GM23338 (cell line): ENCODE results near the gene SERPINA1. TPM values are rescaled to one million over a fixed set of nuclear protein-coding genes. Genes with fewer than 3 reads are reported as not detected.

ENCODE experiments used
- ATAC-seq: fragments of 200-7000 bp; cut with Tn5 transposase; 3 replicates; pipeline ENCODE4 v1.9.1; 2020
- DNase-seq: peaks from one replicate; pipeline ENCODE4 v3.0.0-alpha.2; 2015; ENCODE audit warnings: low spot score
- H2AFZ ChIP-seq: fragments of 200-600 bp; sonication (generic); 2 replicates; pipeline ENCODE4 v1.8.0; 2016; ENCODE audit warnings: antibody characterized with exemption, mild to moderate bottlenecking, moderate library complexity
- H3F3A ChIP-seq: fragments of 200-600 bp; sonication (generic); replicated peaks from 2 replicates; pipeline ENCODE4 v1.8.0; 2017; ENCODE audit warnings: antibody characterized with exemption, mixed run types, low read depth
- H3K27ac ChIP-seq: fragments of 200-600 bp; sonication (generic); 2 replicates; pipeline ENCODE4 v1.6.1; 2016; ENCODE audit warnings: low read depth
- H3K27me3 ChIP-seq: fragments of 200-600 bp; sonication (generic); 2 replicates; pipeline ENCODE4 v1.8.0; 2016; ENCODE audit warnings: mild to moderate bottlenecking, mixed run types, moderate library complexity; ENCODE audit not compliant: insufficient read depth
- H3K36me3 ChIP-seq: fragments of 200-600 bp; sonication (generic); 2 replicates; pipeline ENCODE4 v1.8.0; 2016; ENCODE audit warnings: mild to moderate bottlenecking; ENCODE audit not compliant: insufficient read depth
- H3K4me1 ChIP-seq: fragments of 200-600 bp; sonication (generic); 2 replicates; pipeline ENCODE4 v1.8.0; 2016; ENCODE audit warnings: mild to moderate bottlenecking, moderate library complexity; ENCODE audit not compliant: insufficient read depth
- H3K4me2 ChIP-seq: fragments of 200-600 bp; sonication (generic); 2 replicates; pipeline ENCODE4 v1.7.1; 2017; ENCODE audit warnings: mixed run types
- H3K4me3 ChIP-seq: fragments of 200-600 bp; sonication (generic); 2 replicates; pipeline ENCODE4 v1.6.1; 2016; ENCODE audit warnings: mixed run types
- H3K79me2 ChIP-seq: fragments of 200-600 bp; sonication (generic); replicated peaks from 2 replicates; pipeline ENCODE4 v1.8.0; 2017; ENCODE audit warnings: mild to moderate bottlenecking; ENCODE audit not compliant: insufficient read depth
- H3K9me2 ChIP-seq: fragments of 200-600 bp; sonication (generic); 2 replicates; pipeline ENCODE4 v1.8.0; 2017; ENCODE audit not compliant: insufficient read depth
- H4K20me1 ChIP-seq: fragments of 200-600 bp; sonication (generic); replicated peaks from 2 replicates; pipeline ENCODE4 v1.8.0; 2017; ENCODE audit warnings: mild to moderate bottlenecking; ENCODE audit not compliant: insufficient read depth
- H3K27ac Mint-ChIP-seq: 2 replicates; pipeline ENCODE4 v1.8.0; 2020; ENCODE audit warnings: inconsistent platforms, mild to moderate bottlenecking, moderate library complexity, mixed read lengths
- H3K27me3 Mint-ChIP-seq: 3 replicates; pipeline ENCODE4 v1.8.0; 2022; ENCODE audit warnings: low read depth, mild to moderate bottlenecking, moderate library complexity, mixed read lengths, inconsistent platforms; ENCODE audit not compliant: insufficient read depth, poor library complexity
- H3K36me3 Mint-ChIP-seq: 3 replicates; pipeline ENCODE4 v1.8.0; 2021; ENCODE audit warnings: low read depth, mild to moderate bottlenecking, inconsistent platforms, moderate library complexity, mixed read lengths
- H3K4me1 Mint-ChIP-seq: 3 replicates; pipeline ENCODE4 v1.8.0; 2020; ENCODE audit warnings: mild to moderate bottlenecking, inconsistent platforms, mixed read lengths
- H3K4me3 Mint-ChIP-seq: 3 replicates; pipeline ENCODE4 v1.8.0; 2021; ENCODE audit warnings: moderate library complexity, mild to moderate bottlenecking, inconsistent platforms, mixed read lengths
- H3K9me3 Mint-ChIP-seq: 3 replicates; pipeline ENCODE4 v1.8.0; 2020; ENCODE audit warnings: moderate library complexity, mild to moderate bottlenecking, inconsistent platforms, mixed read lengths
- CREB1 ChIP-seq: fragments of 250-450 bp; sonication (Bioruptor Pico); IDR thresholded peaks from 2 replicates; pipeline ENCODE4 v1.5.0; 2020; ENCODE audit warnings: low read depth, mild to moderate bottlenecking, moderate library complexity
- EZH2 ChIP-seq: fragments of 200-600 bp; sonication (generic); IDR thresholded peaks from one replicate; pipeline ENCODE4 v1.8.0; 2017; ENCODE audit warnings: antibody characterized with exemption, mild to moderate bottlenecking, low read depth; ENCODE audit not compliant: unreplicated experiment
- EZH2phosphoT487 ChIP-seq: fragments of 200-600 bp; sonication (generic); IDR thresholded peaks from one replicate; pipeline ENCODE4 v1.8.1; 2018; ENCODE audit warnings: antibody characterized with exemption; ENCODE audit not compliant: unreplicated experiment
- JUNB ChIP-seq: IDR thresholded peaks from one replicate; pipeline ENCODE4 v1.6.1; 2016; ENCODE audit warnings: antibody characterized with exemption; ENCODE audit not compliant: unreplicated experiment
- NANOG ChIP-seq: IDR thresholded peaks from 2 replicates; pipeline ENCODE4 v1.6.1; 2016; ENCODE audit warnings: antibody characterized with exemption, borderline replicate concordance
- POLR2AphosphoS5 ChIP-seq: IDR thresholded peaks from 2 replicates; pipeline ENCODE4 v1.6.1; 2016; ENCODE audit warnings: antibody characterized with exemption, low read depth
- REST ChIP-seq: IDR thresholded peaks from one replicate; pipeline ENCODE4 v1.6.1; 2018; ENCODE audit warnings: antibody characterized with exemption; ENCODE audit not compliant: unreplicated experiment
- STAT1 ChIP-seq: IDR thresholded peaks from one replicate; pipeline ENCODE4 v1.6.1; 2016; ENCODE audit warnings: antibody characterized with exemption; ENCODE audit not compliant: unreplicated experiment
- ZNF114 ChIP-seq: fragments of 250-450 bp; sonication (Bioruptor Pico); IDR thresholded peaks from 2 replicates; pipeline ENCODE4 v1.5.0; 2020; ENCODE audit warnings: mild to moderate bottlenecking, moderate library complexity
- ZNF331 ChIP-seq: fragments of 250-450 bp; sonication (Bioruptor Pico); IDR thresholded peaks from 2 replicates; pipeline ENCODE4 v1.5.0; 2020; ENCODE audit warnings: low read depth, mild to moderate bottlenecking, moderate library complexity
- ZNF462 ChIP-seq: fragments of 250-450 bp; sonication (Bioruptor Pico); IDR thresholded peaks from 2 replicates; pipeline ENCODE4 v1.5.0; 2020; ENCODE audit warnings: mild to moderate bottlenecking, moderate library complexity
- polyA plus RNA-seq: library from polyadenylated mRNA; unstranded; fragments of >200 nt; fragmentation: Nextera tagmentation; extraction: Ambion mirVana; gene quantifications from 2 replicates; pipeline ENCODE4 v1.2.1, GENCODE V29; 2016
- total RNA-seq: library from RNA; depleted of rRNA; stranded (reverse); fragments of >200 nt; shearing (Covaris generic); gene quantifications from 2 replicates; pipeline ENCODE4 v1.2.3, GENCODE V29; 2014
- TF ChIP-seq, protein P1 (sequence below), 2 experiments: fragments of 200-600 bp in 1 of 2; sonication (generic) in 1 of 2; conservative IDR thresholded peaks; 2 replicates each; pipeline versions ENCODE4 v1.5.1 to v1.6.1; 2016 to 2017; ENCODE audit warnings: antibody characterized with exemption in 2 of 2, low read depth in 2 of 2, mild to moderate bottlenecking in 2 of 2, moderate library complexity in 1 of 2
- TF ChIP-seq, protein P2 (sequence below): IDR thresholded peaks from 2 replicates; pipeline ENCODE4 v1.6.1; 2016; ENCODE audit warnings: antibody characterized with exemption

Gene SERPINA1
- total and polyA plus RNA-seq, 2 experiments from 2014 or later: not detected

DNA sequence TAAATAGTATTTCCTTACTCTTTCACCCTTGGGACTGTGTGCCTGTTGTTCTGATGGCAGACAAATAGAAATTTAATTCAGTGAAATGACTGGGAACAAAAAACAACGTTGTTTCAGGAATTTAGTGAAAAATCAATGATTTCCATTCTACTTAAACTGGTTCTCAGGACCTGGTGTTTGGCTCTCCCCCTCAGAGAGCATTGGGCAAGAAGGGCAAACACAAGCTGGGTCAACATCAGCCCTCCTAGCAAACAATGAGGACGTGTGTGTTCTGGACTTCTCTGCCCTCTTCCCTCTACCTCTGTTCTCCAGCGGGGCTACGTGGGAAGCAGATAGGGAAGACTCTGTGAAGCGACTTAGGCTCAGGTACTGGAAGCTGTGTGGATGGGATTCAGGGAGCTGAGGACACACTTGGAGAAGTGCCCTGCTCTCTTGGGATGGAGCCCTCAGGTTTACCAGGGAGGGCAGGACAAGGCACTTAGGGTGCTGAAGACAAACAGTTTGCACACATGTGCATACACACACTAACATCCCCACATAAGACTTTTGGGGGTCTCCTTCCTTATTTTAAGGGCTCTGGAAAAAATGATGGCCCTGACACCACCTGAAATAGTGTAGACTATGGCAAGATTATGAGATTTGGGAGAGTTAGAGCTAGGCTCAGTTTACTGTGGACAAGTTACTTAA lies 7.6 kb upstream of the SERPINA1 start:
- TF ChIP-seq, protein P1, sequence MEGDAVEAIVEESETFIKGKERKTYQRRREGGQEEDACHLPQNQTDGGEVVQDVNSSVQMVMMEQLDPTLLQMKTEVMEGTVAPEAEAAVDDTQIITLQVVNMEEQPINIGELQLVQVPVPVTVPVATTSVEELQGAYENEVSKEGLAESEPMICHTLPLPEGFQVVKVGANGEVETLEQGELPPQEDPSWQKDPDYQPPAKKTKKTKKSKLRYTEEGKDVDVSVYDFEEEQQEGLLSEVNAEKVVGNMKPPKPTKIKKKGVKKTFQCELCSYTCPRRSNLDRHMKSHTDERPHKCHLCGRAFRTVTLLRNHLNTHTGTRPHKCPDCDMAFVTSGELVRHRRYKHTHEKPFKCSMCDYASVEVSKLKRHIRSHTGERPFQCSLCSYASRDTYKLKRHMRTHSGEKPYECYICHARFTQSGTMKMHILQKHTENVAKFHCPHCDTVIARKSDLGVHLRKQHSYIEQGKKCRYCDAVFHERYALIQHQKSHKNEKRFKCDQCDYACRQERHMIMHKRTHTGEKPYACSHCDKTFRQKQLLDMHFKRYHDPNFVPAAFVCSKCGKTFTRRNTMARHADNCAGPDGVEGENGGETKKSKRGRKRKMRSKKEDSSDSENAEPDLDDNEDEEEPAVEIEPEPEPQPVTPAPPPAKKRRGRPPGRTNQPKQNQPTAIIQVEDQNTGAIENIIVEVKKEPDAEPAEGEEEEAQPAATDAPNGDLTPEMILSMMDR (conservative IDR thresholded peaks at IDR 0.05; ENCODE audit: low read depth in 2 of 2): no peak
- no peak for TF ChIP-seq STAT1
- TF ChIP-seq JUNB: no peak
- TF ChIP-seq, protein P2, sequence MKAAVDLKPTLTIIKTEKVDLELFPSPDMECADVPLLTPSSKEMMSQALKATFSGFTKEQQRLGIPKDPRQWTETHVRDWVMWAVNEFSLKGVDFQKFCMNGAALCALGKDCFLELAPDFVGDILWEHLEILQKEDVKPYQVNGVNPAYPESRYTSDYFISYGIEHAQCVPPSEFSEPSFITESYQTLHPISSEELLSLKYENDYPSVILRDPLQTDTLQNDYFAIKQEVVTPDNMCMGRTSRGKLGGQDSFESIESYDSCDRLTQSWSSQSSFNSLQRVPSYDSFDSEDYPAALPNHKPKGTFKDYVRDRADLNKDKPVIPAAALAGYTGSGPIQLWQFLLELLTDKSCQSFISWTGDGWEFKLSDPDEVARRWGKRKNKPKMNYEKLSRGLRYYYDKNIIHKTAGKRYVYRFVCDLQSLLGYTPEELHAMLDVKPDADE: no peak
- TF ChIP-seq ZNF462 (CRISPR knock-in tag): no peak
- TF ChIP-seq EZH2phosphoT487: no peak
- no peak for TF ChIP-seq POLR2AphosphoS5
- no peak for TF ChIP-seq CREB1 (CRISPR knock-in tag)
- no peak for TF ChIP-seq ZNF331 (CRISPR knock-in tag)
- no peak for TF ChIP-seq ZNF114 (CRISPR knock-in tag)
- no peak for TF ChIP-seq EZH2
- no peak for TF ChIP-seq NANOG
- no peak for TF ChIP-seq REST
- H3K27me3 Mint-ChIP-seq: peaks cover 7% of the 10 kb centered on the region

More for the DNA sequence above, 7.6 kb upstream of the SERPINA1 start:
- ATAC-seq (no peak), DNase-seq (no peak)
- no peaks in the 10 kb centered on the region for H3K9me2 ChIP-seq
- H3K9me3 Mint-ChIP-seq: no peaks in the 10 kb centered on the region
- H3K36me3 Mint-ChIP-seq: no peaks in the 10 kb centered on the region
- peaks cover 52% of the 10 kb centered on the region for H3K4me1 Mint-ChIP-seq
- no peak overlapping the region for H3K27ac Mint-ChIP-seq
- 0 out of 2 replicates have a peak, but pooled peaks cover 3% of the 10 kb centered on the region for H3F3A ChIP-seq
- H3K4me3 Mint-ChIP-seq: no peak overlapping the region
- no peak overlapping the region for H3K27ac ChIP-seq
- H3K4me1 ChIP-seq: peaks cover 20% of the 10 kb centered on the region
- no peaks in the 10 kb centered on the region for H3K27me3 ChIP-seq
- no peaks in the 10 kb centered on the region for H3K79me2 ChIP-seq
- H3K4me2 ChIP-seq: no peak overlapping the region
- H2AFZ ChIP-seq: no peak overlapping the region
- no peaks in the 10 kb centered on the region for H4K20me1 ChIP-seq
- H3K4me3 ChIP-seq: no peak overlapping the region
- no peaks in the 10 kb centered on the region for H3K36me3 ChIP-seq
